ENCODE measurements around the gene UCK2. TPM values are rescaled to one million over a fixed set of nuclear protein-coding genes. Genes with fewer than 3 reads are reported as not detected.

UCK2 gene
- total and polyA plus RNA-seq, 9 of the 15 experiments (the other 6 are each of a cell fraction or from before 2014, with no cell fraction given), result 71.6 to 145 (median 95.8) TPM

DNA sequence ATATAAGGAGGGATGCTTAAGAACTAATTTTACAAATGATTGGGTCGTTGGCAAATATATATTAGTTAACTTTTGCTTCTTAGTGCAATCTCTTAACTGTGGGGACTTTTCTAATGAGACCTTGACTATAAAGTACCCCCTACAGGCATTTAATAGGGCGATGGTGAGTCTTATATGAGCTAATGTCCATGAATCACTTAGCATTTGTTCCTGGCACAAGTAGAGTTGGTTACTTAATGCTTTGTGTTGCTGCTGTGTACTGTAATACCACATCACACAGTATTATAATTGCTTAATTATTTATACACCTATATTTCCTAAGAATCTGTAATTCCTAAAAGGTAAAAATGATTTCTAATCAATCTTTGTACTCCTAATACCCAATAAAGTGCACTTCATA lies 33.5 kb upstream of the UCK2 start (continued):
- TF ChIP-seq, protein P1, sequence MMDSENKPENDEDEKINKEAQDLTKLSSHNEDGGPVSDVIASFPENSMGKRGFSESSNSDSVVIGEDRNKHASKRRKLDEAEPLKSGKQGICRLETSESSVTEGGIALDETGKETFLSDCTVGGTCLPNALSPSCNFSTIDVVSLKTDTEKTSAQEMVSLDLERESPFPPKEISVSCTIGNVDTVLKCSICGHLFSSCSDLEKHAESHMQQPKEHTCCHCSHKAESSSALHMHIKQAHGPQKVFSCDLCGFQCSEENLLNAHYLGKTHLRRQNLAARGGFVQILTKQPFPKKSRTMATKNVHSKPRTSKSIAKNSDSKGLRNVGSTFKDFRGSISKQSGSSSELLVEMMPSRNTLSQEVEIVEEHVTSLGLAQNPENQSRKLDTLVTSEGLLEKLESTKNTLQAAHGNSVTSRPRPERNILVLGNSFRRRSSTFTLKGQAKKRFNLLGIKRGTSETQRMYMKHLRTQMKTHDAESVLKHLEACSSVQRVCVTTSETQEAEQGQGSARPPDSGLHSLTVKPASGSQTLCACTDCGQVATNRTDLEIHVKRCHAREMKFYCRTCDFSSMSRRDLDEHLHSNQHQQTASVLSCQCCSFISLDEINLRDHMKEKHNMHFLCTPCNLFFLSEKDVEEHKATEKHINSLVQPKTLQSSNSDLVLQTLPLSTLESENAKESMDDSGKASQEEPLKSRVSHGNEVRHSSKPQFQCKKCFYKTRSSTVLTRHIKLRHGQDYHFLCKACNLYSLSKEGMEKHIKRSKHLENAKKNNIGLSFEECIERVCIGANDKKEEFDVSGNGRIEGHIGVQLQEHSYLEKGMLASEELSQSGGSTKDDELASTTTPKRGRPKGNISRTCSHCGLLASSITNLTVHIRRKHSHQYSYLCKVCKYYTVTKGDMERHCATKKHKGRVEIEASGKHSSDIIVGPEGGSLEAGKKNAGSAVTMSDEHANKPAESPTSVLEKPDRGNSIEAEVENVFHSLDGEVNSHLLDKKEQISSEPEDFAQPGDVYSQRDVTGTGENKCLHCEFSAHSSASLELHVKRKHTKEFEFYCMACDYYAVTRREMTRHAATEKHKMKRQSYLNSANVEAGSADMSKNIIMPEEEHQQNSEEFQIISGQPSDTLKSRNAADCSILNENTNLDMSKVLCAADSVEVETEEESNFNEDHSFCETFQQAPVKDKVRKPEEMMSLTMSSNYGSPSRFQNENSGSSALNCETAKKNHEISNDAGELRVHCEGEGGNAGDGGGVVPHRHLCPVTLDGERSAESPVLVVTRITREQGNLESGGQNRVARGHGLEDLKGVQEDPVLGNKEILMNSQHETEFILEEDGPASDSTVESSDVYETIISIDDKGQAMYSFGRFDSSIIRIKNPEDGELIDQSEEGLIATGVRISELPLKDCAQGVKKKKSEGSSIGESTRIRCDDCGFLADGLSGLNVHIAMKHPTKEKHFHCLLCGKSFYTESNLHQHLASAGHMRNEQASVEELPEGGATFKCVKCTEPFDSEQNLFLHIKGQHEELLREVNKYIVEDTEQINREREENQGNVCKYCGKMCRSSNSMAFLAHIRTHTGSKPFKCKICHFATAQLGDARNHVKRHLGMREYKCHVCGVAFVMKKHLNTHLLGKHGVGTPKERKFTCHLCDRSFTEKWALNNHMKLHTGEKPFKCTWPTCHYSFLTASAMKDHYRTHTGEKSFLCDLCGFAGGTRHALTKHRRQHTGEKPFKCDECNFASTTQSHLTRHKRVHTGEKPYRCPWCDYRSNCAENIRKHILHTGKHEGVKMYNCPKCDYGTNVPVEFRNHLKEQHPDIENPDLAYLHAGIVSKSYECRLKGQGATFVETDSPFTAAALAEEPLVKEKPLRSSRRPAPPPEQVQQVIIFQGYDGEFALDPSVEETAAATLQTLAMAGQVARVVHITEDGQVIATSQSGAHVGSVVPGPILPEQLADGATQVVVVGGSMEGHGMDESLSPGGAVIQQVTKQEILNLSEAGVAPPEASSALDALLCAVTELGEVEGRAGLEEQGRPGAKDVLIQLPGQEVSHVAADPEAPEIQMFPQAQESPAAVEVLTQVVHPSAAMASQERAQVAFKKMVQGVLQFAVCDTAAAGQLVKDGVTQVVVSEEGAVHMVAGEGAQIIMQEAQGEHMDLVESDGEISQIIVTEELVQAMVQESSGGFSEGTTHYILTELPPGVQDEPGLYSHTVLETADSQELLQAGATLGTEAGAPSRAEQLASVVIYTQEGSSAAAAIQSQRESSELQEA (IDR thresholded peaks at IDR 0.05; ENCODE audit: low read depth), result no peak
- TF ChIP-seq CEBPG (CRISPR knock-in tag; IDR thresholded peaks at IDR 0.05), result no peak
- no peak for TF ChIP-seq CEBPG (tag; conservative IDR thresholded peaks at IDR 0.05 in 1 of 2, IDR thresholded peaks at IDR 0.05 in 1 of 2)
- no peak for TF ChIP-seq NR2C1 (IDR thresholded peaks at IDR 0.05)
- no peak for TF ChIP-seq NR2C1 (tag; IDR thresholded peaks at IDR 0.05)
- no peak for TF ChIP-seq HSF4 (CRISPR knock-in tag; IDR thresholded peaks at IDR 0.05; ENCODE audit: borderline replicate concordance)
- no peak for TF ChIP-seq ZC3H4 (CRISPR knock-in tag; IDR thresholded peaks at IDR 0.05; ENCODE audit: borderline replicate concordance)
- TF ChIP-seq EHMT2 (IDR thresholded peaks at IDR 0.05), result no peak
- TF ChIP-seq, protein P2, sequence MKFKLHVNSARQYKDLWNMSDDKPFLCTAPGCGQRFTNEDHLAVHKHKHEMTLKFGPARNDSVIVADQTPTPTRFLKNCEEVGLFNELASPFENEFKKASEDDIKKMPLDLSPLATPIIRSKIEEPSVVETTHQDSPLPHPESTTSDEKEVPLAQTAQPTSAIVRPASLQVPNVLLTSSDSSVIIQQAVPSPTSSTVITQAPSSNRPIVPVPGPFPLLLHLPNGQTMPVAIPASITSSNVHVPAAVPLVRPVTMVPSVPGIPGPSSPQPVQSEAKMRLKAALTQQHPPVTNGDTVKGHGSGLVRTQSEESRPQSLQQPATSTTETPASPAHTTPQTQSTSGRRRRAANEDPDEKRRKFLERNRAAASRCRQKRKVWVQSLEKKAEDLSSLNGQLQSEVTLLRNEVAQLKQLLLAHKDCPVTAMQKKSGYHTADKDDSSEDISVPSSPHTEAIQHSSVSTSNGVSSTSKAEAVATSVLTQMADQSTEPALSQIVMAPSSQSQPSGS (CRISPR knock-in tag; IDR thresholded peaks at IDR 0.05), result no peak

Measured in K562 (cell line).